NCI-H187 treated with DMSO at 0.1 percent for 48 hours (cell line): ENCODE data around the gene AP5Z1.

Experiments
- DNase-seq: peaks from one replicate; lab custom pipeline; 2025; lab: John Stamatoyannopoulos, UW

The AP5Z1 gene

DNA sequence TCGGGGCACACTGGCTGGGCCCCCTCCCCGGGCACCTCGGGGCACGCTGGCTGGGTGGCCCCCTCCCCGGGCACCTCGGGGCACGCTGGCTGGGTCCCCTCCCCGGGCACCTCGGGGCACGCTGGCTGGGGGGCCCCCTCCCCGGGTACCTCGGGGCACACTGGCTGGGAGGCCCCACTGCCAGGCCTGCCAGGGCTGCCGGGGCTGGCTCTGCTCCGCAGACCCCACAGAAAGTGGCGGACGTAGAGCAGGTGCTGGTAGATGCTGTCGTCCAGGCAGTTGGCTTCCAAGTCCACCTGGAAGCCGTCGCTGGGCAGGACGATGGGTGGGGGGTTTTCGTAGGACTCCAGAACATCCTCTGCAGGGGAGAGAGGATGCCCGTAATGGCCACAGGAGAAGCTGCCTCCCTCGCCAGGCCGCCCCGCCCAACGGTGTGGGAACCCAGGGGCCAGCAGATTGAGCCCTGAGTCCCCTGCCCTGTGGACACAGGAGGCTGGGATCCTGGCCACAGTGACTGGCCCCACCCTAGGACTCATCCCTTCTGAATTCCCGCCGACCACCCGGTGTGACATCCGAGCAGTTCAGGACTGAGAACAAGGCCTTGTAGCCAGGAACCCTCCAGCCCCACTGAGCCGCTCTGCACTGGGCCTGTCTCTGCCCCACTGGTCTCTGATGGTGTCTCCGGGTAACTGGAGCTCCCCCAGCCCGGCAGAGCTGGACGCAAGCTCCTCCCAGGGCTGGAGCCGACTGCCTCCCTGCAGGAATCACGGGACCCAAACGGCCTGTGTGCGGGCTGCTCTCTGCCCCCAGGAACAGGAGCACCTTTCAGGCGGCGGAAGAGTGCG, 28.2 kb downstream of the AP5Z1 start:
- DNase-seq: no peak

DNA sequence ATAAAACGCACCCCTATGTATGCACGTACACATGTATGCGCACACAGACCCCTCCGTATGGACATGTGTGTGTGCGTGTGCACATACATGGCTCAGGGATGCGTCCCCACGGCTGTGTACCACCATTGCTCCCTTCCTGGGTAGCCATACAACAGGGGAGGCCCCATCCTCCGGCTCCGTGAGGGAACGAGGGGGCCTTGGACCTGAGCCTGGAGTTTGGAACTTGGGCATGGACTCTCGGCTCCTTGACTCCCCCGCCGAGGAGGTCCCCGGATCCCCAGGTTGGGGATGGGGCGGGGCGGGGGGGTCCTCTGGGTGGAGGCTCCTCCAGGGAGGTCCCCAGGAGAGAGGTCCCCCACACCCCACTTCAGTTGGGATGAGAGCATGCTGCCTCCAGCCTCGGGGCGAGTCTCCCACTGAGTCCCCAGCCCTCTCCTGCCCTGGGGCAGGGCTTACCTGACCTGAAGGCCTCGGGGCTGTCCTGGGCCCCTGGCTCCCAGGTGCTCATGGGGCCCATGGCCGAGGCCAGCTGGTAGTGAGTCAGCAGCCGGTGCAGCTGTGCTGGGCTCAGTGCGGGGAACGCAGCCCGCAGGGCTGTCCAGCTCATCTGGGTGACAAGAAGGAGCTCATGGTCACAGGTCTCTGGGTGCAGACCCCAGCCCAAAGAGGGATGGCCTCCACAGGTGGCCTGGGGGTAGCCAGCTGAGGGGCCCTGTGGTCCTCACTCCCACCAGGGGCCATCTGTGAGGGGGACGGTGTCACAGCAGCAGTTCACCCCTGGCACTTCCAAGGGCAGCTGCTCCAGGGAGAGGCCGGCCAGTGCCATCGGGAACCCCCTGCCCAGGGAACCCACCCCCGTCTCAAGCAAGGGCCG, 29.9 kb downstream of the AP5Z1 start:
- no peak for DNase-seq

DNA sequence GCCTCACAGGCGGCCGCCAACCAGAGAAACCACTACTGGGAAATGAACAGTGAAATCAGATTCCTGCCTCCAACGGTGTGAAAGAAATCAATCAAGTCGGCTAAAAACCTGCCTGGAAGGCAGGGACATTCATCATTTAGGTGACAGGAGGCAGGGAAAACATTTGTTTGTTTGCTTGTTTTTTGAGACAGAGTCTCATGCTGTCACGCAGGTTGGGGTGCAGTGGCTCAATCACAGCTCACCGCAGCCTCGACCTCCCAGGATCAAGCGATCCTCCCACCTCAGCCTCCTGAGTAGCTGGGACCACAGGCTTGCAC, 30.5 kb downstream of the AP5Z1 start:
- no peak for DNase-seq

DNA sequence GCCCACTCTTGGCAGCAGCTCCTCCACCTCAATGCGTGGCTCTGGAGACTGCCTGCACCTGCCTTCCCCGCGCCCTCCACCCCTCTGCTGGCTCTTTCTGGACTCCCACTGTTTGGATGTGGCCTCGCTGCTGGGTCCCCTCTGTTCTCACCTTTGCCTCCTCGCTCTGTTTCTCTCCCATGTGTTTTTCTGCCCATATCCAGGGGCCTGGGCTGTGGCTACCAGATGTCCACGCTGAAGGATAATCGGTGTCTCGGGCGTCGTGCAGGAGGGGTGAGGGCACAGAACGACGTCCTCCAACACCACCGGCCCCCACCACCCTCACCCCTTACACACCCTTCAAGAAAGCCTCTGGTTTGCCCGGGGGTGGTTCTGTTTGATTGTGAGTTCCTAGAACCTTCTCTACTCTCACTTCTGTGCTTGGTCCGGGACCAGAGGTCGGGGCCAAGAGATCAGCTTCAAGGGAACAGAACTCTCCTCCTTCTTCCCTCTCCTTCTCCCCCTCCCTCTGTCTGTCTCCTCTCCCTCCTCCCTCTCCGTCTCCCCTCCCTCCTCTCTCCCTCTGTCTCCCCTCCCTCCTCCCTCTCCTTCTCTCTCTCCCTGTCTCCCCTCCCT, 31.7 kb downstream of the AP5Z1 start:
- DNase-seq: no peak

DNA sequence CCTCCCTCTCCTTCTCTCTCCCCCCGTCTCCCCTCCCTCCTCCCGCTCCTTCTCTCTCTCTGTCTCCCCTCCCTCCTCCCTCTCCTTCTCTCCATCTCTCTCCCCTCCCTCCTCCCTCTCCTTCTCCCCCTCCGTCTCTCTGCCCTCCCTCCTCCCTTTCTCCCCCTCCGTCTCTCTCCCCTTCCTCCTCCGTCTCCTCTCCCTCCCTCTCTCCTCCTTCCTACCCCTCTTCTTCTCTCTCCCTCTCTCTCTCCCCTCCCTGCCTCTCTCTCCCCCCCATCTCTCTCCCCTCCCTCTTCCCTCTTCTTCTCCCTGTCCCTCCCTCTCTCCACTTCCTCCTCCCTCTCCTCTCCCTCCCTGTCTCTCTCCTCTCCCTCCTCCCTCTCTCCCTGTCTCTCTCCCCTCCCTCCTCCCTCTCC, 32.2 kb downstream of the AP5Z1 start:
- DNase-seq: no peak

DNA sequence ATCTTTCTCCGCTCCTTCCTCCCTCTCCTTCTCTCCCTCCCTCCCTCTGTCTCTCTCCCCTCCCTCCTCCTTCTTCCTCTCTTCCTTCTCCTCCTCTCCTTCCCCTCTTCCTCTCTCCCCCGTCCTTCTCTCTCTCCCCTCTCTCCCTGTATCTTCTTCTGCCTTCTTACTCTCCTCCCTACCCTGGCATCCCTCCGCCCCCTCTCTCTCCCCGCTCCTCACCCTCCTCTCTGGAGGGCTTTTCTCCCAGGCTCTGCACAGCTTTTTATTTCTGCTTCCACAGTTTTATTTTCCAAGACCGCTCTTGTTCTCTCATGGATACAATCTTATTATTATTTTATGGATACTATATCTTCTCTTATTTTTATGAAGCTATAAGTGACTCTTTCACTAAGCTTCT, 32.6 kb downstream of the AP5Z1 start:
- DNase-seq: no peak

DNA sequence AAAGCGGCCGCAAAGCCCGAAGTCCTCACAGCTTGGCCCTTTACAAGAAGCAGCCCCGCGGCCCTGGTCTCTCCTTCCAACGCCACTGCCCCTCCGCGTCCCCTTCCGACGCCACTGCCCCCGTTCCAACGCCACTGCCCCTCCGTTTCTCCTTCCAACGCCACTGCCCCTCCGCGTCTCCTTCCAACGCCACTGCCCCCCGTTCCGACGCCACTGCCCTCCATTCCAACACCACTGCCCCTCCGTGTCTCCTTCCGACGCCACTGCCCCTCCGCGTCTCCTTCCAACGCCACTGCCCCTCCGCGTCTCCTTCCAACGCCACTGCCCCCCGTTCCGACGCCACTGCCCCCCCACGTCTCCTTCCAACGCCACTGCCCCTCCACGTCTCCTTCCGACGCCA, 33.1 kb downstream of the AP5Z1 start:
- no peak for DNase-seq

DNA sequence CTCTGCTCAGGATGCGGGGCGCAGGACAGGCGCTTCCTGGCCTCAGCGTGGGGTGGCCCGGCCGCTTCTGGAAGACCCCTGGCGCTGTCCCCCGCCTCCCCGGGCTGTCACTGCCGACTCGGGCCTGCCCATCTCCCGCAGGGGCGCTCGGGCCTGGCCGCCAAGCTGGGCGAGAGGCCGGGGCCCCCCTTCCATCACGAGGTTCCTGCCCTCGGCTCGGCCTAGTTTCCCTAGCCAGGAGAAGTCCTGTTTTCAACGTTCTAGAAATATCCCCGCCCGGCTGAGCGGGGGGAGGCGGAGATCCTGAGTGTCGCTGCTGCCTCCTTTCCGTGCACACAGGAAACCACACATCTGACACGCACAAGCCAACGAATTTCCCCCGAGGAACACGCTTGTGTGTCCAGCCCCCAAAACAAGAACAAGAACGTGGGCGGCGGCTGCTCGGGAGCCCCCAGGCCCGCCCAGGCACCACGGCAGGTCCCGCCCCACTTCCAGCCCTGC, 33.7 kb downstream of the AP5Z1 start:
- DNase-seq: no peak

DNA sequence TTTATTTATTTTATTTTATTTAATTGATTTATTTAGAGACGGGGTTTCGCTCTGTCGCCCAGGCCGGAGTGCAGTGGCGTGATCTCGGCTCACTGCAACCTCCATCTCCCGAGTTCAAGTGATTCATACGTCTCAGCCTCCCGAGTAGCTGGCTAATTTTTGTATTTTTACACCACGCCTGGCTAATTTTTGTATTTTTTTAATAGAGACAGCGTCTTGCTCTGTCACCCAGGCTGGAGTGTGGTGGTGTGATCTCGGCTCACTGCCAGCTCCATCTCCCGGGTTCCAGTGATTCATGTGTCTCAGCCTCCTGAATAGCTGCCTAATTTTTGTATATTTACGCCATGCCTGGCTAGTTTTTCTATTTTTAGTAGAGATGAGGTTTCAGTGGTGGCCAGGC, 34.2 kb downstream of the AP5Z1 start:
- DNase-seq: no peak

DNA sequence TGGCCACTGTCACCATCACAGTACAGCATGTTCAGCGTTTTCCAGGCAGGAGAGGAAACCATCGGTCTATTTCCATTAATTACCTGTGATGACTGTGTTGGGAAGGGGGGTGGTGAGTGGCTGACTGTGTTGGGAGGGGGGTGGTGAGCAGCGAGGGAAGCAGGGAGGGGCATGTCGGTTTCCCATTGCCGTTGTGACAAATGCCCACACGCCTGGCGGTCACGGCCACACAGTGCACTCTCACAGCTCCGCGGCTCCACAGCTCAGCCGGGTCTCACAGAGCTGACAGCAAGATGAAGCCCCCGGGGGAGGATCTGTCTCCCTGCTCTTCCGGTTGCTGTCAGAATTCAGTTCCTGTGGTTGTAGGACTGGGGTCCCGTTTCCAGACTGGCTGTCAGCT, 39.0 kb downstream of the AP5Z1 start:
- DNase-seq: no peak

DNA sequence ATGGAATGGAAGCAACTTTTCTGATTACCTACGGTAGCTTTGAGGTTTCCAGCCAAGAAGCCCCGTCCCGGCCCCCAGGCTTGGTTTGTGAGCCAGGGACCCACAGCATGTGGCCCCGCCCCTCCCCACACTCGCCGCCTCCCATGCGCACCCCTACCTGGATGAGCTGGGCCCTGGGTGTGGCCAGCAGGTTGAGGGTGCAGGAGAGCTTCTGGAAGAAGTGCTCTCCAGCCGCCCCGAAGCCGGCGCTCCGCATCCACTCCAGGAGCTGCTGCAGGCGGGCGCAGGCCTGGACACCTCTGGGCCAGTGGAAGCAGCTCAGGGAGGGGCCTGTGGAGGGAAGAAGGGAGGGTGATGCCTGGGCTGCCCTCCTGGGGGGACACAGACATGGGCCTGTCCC, 39.7 kb downstream of the AP5Z1 start:
- DNase-seq: no peak

DNA sequence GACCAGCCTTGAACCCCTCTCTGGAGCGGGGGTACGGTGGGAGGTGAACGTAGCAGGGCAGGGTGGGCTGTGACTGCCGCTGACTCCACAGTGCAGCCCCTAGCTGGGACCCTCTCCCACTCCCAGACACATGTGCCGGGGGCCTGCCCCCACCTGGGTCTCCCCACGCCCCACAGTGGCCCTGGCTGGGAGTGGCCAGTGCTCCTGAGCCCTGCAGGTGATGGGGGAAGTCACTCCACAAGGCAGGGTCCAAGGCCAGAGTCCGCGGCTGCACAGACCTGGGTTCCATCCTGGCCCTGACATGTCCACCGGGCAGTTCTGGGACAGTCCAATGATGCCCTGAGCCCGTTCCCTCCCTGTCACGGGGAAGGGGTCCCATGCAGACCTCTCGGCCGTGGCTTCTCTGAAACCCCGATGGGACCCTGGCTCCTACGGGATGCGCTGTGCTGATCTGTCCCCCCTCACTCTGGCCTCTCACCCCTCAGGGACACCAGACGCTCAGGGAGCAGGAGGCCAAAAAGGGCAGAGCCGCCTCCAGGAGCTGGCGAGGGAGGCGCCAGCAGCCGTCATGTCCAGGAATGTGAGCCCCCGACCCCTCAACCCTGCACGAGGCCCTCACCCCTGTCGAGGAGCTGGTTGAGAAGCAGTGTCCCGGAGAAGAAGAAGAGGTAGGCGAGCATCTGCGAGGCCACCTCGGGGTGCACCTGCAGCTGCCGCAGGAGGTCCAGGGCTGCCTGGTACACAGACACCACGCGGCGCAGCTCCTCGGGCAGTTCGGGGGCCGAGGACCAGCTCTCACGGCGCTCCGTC, 40.4 kb downstream of the AP5Z1 start:
- no peak for DNase-seq

DNA sequence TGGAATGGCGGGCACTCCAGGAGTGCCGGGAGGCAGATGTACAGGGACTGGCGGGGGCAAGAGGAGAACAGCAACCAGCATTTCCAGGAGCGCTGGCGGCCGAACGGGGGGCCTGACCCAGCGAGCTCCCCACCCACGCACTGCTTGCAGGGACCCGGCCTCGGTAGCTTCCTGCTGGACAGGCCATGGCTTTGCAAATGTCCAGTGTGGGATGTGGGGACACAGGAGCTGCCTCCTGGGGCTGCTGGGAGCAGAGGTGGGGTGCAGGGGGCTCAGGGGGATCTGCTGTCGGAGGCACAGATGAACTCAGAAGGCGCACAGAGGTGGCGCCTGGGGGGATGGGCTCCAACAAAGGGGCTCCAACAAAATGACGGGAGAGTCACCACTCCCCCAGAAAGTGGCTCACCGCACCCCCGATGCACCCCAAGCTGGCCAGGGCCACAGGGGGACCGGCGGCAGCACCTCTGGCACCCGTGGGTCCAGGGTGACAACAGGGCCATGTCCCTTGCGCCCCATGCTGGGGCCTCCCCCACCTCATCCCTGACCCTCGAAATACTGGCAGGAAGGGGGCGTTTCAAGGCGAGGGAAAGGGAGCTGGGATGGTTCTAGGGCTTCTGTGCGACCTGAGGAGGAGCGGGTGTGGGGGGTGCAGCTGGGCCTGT, 41.1 kb downstream of the AP5Z1 start:
- no peak for DNase-seq

DNA sequence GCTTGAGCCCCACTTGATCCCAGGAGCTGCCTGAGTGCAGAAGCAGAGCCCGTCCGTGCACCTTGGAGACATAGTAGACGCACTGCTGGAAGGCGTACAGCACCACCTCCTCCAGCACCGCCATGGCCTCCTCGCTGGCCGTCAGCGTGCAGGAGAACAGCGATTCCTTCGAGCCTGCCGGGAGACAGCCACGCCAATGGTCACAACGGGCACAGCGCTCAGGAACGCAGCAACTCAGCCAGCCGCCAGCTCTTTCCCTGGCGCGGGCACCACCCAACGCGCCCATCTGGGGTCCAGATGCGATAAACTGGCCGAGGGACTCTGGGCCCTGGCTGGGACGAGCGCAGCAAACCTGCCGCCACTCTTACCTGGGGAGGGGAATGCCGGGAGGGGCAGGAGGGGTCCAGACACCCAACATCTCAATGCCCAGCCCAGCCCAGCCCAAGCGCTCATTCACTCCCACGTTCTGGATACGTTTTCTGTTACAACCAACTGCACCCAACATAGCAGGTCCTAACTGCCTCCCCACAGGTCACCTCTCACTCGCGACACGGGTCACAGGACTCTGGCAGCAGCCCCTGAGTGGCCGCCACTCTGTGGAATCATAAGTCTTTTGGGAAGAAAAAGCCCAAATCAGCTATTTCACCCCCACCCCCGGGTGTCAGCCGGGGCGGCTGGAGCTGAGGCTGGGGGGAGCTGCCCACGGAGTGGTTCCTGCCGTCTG, 41.9 kb downstream of the AP5Z1 start:
- DNase-seq: no peak

DNA sequence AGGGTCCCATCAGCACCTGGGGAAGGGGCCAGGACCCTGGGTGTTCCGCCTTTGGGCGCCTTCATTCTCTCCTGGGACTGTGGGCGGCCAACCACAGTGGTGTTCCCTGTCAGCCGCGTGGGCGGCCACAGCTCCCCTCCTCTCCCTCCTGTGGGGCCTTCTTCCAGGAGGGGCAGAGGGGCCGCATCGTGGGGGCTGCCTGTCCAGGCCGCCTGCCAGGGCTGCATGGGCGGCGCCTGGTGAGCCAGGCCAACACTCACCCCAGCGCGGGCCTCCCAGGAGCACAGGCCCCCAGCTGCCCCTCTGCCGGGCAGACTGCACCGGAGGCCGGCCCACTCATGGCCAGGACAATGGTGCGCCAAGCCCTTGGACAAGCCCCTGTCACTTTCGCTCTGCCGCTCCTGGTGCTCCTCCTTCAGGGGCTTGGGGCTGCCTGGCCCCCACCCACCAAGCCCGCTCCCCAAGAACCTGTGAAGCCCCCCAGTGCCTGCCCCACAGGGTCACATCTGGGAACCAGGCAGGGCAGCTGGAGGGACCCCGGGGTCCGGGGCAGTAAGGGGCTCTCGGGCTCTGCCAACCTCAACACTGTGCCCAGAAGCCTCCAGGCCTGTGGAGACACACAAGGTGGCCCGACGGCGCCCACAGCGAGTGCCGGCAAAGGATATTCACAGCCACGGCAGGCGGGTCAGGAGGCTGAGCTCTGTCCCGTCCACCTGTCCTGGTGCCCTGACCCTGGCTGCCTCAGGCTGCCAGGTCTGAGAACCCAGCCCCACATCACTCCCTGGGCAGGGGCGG, 42.8 kb downstream of the AP5Z1 start:
- no peak for DNase-seq

DNA sequence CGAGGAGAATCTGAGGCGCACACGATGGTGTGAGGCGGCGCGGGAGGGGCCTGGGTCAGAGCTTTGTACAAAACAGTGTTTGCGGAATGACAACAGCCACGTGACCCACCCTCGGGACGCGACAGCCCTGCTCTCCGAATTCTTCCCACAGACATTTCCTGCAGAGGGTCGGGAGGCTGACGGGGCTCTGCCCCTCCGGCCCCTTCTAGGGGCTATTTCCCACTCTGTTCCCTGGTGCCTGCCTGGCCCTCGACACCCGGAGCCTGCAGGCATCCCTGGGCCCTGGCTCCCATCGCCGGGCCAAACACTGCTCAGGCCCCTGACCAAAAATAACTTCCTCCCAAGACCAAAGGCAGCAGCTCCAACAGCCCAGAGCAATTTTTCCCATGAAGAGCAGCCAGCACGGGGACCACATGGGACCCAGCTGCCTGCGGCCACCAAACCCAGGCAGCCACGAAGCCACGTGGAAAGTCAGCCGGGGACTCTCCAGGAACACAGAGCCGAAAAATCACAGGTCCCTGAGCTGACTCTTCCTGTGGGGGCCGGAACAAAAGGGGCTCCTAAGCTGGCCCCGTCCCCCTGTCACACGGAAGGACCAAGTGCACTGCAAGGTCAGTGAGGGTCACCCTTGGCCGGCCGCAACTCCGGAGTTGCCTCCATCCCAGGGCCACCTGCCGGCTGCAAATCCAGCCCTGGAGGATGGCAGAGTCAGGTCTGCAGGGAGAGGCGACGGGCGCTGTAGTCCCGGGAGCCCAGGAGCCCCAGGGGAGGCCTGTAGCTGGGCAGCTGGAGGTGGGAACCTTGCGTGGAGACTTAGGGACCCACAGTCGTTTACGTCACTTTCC, 44.4 kb downstream of the AP5Z1 start:
- no peak for DNase-seq

DNA sequence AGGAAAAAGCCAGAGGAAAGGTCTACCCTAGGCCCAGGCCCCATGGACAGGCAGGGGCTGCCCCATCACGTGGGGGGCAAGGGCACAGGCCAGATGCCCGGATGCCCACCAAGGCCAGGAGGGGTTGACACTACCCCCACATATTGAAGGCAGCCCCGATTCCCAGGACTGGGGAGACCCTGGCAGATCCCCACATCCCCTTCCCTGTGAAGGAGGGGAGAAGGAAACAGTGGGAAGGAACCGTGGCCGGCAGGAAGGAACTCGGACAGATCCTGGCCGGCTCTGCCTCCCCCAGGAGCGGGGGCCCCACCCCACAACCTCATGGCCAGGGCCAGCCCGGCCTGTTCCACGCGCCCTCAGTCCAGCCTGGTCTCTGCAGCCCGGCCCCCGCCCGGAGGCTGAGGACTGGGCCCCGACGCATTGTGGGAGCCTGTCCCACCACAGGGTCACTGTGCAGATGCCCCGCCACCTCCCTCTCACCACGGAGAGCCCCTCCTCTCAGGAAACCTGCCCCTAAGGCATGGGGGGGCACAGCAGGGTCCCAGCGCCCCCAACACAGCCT, 45.1 kb downstream of the AP5Z1 start:
- DNase-seq: no peak

DNA sequence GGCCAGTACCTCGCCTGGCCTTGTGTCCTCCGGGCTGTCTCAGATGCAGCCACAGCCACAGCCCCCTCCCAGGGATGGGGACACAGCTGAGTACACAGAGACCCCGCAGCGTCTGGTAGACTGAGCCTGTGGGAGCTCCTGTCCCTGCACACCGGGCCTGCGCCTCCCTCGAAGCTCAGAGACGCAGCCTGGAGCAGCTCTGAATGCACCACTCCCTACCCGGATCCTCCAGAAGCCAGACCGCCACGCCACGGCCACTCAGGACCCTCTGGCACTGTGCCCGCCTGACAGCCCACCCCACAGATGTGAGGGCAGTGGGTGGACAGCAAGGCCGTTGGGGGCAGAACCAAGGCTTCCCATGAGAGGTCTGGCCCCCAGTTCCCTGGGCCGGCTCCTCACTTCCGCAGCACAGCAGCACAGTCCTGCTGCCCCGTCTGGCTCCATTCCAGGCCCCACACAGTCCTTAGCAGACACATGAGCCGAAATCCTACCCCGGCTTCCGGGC, 45.6 kb downstream of the AP5Z1 start:
- DNase-seq: no peak
